ENCODE results near the gene SCT.

SCT gene

DNA sequence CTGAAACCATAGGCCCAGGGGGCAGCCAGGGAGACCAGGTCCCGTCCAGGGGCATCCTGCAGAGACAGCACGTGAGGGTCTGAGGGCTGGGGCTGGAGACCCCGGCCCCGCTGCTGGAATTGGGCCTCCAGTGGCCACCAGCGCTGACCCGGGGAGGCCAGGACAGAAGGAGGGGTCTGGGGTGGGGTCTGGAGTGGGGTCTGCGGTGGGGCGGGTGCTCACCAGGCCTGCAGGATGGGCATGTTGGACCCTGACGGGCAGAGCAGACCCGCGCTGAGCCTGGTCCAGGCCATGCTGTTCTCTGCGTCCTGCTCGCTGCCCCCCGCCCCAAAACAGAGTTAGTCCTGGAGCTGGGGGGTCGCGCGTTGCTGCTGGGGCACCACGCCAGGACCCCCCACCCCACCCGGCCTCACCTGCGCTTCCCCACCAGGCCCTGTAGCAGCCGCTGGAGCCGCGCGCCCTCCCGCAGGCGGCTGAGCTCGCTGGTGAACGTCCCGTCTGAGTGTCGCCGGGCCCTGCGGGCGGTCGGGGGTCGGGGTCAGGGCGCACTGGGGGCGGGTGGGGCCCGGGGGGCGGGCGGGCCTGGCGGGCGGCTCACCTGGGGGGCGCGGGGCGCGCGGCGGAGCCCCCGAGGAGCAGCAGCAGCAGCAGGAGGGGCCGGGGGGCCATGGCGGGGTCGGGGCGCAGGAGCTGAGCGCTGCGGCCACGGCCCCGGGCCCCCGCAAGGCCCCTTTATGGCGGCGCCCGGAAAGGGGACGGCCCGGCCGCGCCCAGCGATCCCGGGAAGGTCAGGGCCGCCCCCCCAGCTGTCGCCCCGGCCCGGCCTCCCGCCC is at the start of gene SCT:
Gene SCT (minus strand): TSS at position 707 of the 833 bp plus-strand sequence. CDS start 38 bp downstream, at position 669.
- TF ChIP-seq, protein P1, sequence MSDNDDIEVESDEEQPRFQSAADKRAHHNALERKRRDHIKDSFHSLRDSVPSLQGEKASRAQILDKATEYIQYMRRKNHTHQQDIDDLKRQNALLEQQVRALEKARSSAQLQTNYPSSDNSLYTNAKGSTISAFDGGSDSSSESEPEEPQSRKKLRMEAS (IDR thresholded peaks at IDR 0.05): no peak
- TF ChIP-seq EGR1 (IDR thresholded peaks at IDR 0.05) (no peak), TAF1 (IDR thresholded peaks at IDR 0.05; ENCODE audit: low read depth) (no peak), RAD21 (IDR thresholded peaks at IDR 0.05; ENCODE audit: low read depth) (no peak), NFIC (IDR thresholded peaks at IDR 0.05) (no peak), FOXM1 (IDR thresholded peaks at IDR 0.05; ENCODE audit: borderline replicate concordance, low read depth) (no peak), TEAD4 (IDR thresholded peaks at IDR 0.05) (no peak), CREB1 (IDR thresholded peaks at IDR 0.05; ENCODE audit: low read depth) (no peak), YY1 (IDR thresholded peaks at IDR 0.05; ENCODE audit: low read depth) (no peak), TCF12 (IDR thresholded peaks at IDR 0.05; ENCODE audit: low read depth) (no peak), CEBPB (IDR thresholded peaks at IDR 0.05) (no peak), EP300 (IDR thresholded peaks at IDR 0.05; ENCODE audit: borderline replicate concordance) (no peak), ZBTB7A (IDR thresholded peaks at IDR 0.05; ENCODE audit: low read depth) (no peak)
- TF ChIP-seq, protein P2, sequence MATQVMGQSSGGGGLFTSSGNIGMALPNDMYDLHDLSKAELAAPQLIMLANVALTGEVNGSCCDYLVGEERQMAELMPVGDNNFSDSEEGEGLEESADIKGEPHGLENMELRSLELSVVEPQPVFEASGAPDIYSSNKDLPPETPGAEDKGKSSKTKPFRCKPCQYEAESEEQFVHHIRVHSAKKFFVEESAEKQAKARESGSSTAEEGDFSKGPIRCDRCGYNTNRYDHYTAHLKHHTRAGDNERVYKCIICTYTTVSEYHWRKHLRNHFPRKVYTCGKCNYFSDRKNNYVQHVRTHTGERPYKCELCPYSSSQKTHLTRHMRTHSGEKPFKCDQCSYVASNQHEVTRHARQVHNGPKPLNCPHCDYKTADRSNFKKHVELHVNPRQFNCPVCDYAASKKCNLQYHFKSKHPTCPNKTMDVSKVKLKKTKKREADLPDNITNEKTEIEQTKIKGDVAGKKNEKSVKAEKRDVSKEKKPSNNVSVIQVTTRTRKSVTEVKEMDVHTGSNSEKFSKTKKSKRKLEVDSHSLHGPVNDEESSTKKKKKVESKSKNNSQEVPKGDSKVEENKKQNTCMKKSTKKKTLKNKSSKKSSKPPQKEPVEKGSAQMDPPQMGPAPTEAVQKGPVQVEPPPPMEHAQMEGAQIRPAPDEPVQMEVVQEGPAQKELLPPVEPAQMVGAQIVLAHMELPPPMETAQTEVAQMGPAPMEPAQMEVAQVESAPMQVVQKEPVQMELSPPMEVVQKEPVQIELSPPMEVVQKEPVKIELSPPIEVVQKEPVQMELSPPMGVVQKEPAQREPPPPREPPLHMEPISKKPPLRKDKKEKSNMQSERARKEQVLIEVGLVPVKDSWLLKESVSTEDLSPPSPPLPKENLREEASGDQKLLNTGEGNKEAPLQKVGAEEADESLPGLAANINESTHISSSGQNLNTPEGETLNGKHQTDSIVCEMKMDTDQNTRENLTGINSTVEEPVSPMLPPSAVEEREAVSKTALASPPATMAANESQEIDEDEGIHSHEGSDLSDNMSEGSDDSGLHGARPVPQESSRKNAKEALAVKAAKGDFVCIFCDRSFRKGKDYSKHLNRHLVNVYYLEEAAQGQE (IDR thresholded peaks at IDR 0.05; ENCODE audit: low read depth): no peak
- TF ChIP-seq, protein P3, sequence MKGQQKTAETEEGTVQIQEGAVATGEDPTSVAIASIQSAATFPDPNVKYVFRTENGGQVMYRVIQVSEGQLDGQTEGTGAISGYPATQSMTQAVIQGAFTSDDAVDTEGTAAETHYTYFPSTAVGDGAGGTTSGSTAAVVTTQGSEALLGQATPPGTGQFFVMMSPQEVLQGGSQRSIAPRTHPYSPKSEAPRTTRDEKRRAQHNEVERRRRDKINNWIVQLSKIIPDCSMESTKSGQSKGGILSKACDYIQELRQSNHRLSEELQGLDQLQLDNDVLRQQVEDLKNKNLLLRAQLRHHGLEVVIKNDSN (IDR thresholded peaks at IDR 0.05): no peak

DNA sequence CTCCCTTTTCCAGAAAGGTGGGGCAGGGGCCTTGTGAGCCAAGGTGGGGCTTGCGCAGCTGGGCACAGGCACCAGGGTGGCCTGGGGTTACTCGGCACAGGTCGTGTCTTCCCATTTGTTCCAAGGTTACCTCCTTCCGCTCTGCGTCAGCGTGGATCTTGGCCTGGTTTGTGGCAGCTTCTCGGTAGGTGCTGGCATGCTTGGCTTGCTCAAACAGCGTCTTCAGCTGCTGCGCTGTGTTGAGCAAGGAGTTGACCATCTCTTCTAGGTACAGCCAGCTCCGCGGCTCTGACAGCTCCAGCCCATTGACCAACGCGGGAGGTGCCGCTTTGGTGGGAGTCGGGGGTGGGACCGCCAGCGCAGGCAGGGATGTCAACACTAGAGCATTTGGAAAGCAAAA is 47.4 kb upstream of the SCT start:
- TF ChIP-seq NFIC (IDR thresholded peaks at IDR 0.05) (no peak), CREB1 (IDR thresholded peaks at IDR 0.05; ENCODE audit: low read depth) (no peak), TAF1 (IDR thresholded peaks at IDR 0.05; ENCODE audit: low read depth) (no peak), CEBPB (IDR thresholded peaks at IDR 0.05) (no peak), RAD21 (IDR thresholded peaks at IDR 0.05; ENCODE audit: low read depth) (no peak), ZBTB7A (IDR thresholded peaks at IDR 0.05; ENCODE audit: low read depth) (no peak), TEAD4 (IDR thresholded peaks at IDR 0.05) (no peak), EGR1 (IDR thresholded peaks at IDR 0.05) (no peak), FOXM1 (IDR thresholded peaks at IDR 0.05; ENCODE audit: borderline replicate concordance, low read depth) (no peak), YY1 (IDR thresholded peaks at IDR 0.05; ENCODE audit: low read depth) (no peak), TCF12 (IDR thresholded peaks at IDR 0.05; ENCODE audit: low read depth) (no peak)
- TF ChIP-seq, protein P2 (IDR thresholded peaks at IDR 0.05; ENCODE audit: low read depth): no peak
- TF ChIP-seq, protein P3 (IDR thresholded peaks at IDR 0.05): no peak
- TF ChIP-seq, protein P1 (IDR thresholded peaks at IDR 0.05): no peak

DNA sequence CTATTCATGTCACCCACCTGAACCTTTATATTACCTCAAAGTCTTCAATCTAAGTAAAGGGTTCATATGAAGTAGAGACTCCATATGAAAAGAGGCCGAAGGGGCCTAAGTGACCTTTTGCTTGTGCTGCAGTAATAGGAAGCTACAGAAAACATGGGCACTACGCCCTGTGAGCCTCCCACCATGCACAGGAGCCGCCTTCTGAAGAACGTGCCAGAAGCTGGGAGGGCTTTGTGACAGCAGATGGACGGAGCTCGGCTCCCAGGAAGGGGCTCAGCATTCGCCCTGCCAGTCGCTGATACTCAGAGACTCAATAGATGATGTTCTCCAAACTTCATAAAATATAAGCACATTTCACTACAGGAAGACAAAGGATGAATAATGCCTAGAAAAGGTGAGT is 46.9 kb upstream of the SCT start:
- TF ChIP-seq ZBTB7A (IDR thresholded peaks at IDR 0.05; ENCODE audit: low read depth) (no peak), EP300 (IDR thresholded peaks at IDR 0.05; ENCODE audit: borderline replicate concordance) (no peak), FOXM1 (IDR thresholded peaks at IDR 0.05; ENCODE audit: borderline replicate concordance, low read depth) (no peak), CEBPB (IDR thresholded peaks at IDR 0.05) (no peak), RAD21 (IDR thresholded peaks at IDR 0.05; ENCODE audit: low read depth) (no peak), NFIC (IDR thresholded peaks at IDR 0.05) (no peak), TEAD4 (IDR thresholded peaks at IDR 0.05) (no peak), TCF12 (IDR thresholded peaks at IDR 0.05; ENCODE audit: low read depth) (no peak), CREB1 (IDR thresholded peaks at IDR 0.05; ENCODE audit: low read depth) (no peak), YY1 (IDR thresholded peaks at IDR 0.05; ENCODE audit: low read depth) (no peak), TAF1 (IDR thresholded peaks at IDR 0.05; ENCODE audit: low read depth) (no peak), EGR1 (IDR thresholded peaks at IDR 0.05) (no peak)
- TF ChIP-seq, protein P1 (IDR thresholded peaks at IDR 0.05): no peak
- TF ChIP-seq, protein P3 (IDR thresholded peaks at IDR 0.05): no peak
- TF ChIP-seq, protein P2 (IDR thresholded peaks at IDR 0.05; ENCODE audit: low read depth): no peak

Data from Ishikawa (cell line).